GM21526 (cell line): ENCODE data around the gene BCL2A1.
"Not testable (repeated sequence)": the region's sequence is repeated elsewhere in the genome, so short reads cannot be mapped to it uniquely, and the experiment has no call there.

Experiments
- ATAC-seq: cut with Tn5 transposase; IDR thresholded peaks from one replicate; pipeline ENCODE4 v1.9.1; 2021; ENCODE audit warnings: moderate library complexity; ENCODE audit not compliant: unreplicated experiment, low FRiP score

Gene BCL2A1

GRCh38 chr15:79964232-79964805, 6.7 kb downstream of the BCL2A1 start:
- ATAC-seq, result no peak

GRCh38 chr15:79962921-79963320, 8.1 kb downstream of the BCL2A1 start:
- not testable (repeated sequence) for ATAC-seq

GRCh38 chr15:79962178-79962577, 8.8 kb downstream of the BCL2A1 start:
- ATAC-seq, result no peak

GRCh38 chr15:79960502-79961212, 10.3 kb downstream of the BCL2A1 start:
- ATAC-seq, result no peak

- no peak for ATAC-seq
These were observed 13.3 kb downstream of the BCL2A1 start for GRCh38 chr15:79957741-79958140.

GRCh38 chr15:79956354-79956939, 14.5 kb downstream of the BCL2A1 start:
- no peak for ATAC-seq

GRCh38 chr15:79954661-79955060, 16.3 kb downstream of the BCL2A1 start:
- ATAC-seq, result no peak

- no peak for ATAC-seq
These were observed 17.0 kb downstream of the BCL2A1 start for GRCh38 chr15:79953951-79954444.

- ATAC-seq, result no peak
These were observed 18.7 kb downstream of the BCL2A1 start for GRCh38 chr15:79952329-79952728.

- no peak for ATAC-seq
These were observed 20.7 kb downstream of the BCL2A1 start for GRCh38 chr15:79950247-79950646.

GRCh38 chr15:79948761-79949160, 22.2 kb downstream of the BCL2A1 start:
- no peak for ATAC-seq

GRCh38 chr15:79948095-79948695, 22.8 kb downstream of the BCL2A1 start:
- ATAC-seq, result no peak

- no peak for ATAC-seq
These were observed 24.0 kb downstream of the BCL2A1 start for GRCh38 chr15:79947009-79947408.

- ATAC-seq, result no peak
These were observed 26.4 kb downstream of the BCL2A1 start for GRCh38 chr15:79944622-79945021.

- no peak for ATAC-seq
These were observed 27.2 kb downstream of the BCL2A1 start for GRCh38 chr15:79943820-79944219.

GRCh38 chr15:79942741-79943481, 28.1 kb downstream of the BCL2A1 start:
- no peak for ATAC-seq

- ATAC-seq, result no peak
These were observed 31.6 kb downstream of the BCL2A1 start for GRCh38 chr15:79939399-79939798.

GRCh38 chr15:79938143-79938542, 32.9 kb downstream of the BCL2A1 start:
- no peak for ATAC-seq

- ATAC-seq, result not testable (repeated sequence)
These were observed 35.3 kb downstream of the BCL2A1 start for GRCh38 chr15:79935556-79936201.

- no peak for ATAC-seq
These were observed 37.8 kb downstream of the BCL2A1 start for GRCh38 chr15:79933231-79933630.
